GM21423 (cell line): Measurements from ENCODE around the gene NEK8.

Experiments
- ATAC-seq: cut with Tn5 transposase; IDR thresholded peaks from one replicate; pipeline ENCODE4 v1.9.1; 2021; ENCODE audit warnings: mild to moderate bottlenecking, moderate library complexity; ENCODE audit not compliant: unreplicated experiment

Gene NEK8

GRCh38 chr17:28744104-28744971 is 15.8 kb downstream of the NEK8 start:
- ATAC-seq: peak; percentile 22

- no peak for ATAC-seq
These were observed 16.6 kb downstream of the NEK8 start for GRCh38 chr17:28744972-28745785.

GRCh38 chr17:28745786-28746411 is 17.3 kb downstream of the NEK8 start:
- no peak for ATAC-seq

GRCh38 chr17:28746611-28747050 is 18.0 kb downstream of the NEK8 start:
- ATAC-seq: no peak

- no peak for ATAC-seq
These were observed 18.6 kb downstream of the NEK8 start for GRCh38 chr17:28747051-28747691.

GRCh38 chr17:28747801-28748750 is 19.5 kb downstream of the NEK8 start:
- no peak for ATAC-seq

- no peak for ATAC-seq
These were observed 20.4 kb downstream of the NEK8 start for GRCh38 chr17:28748852-28749515.

- no peak for ATAC-seq
These were observed 21.1 kb downstream of the NEK8 start for GRCh38 chr17:28749516-28750177.

- ATAC-seq: peak; percentile 56
These were observed 21.8 kb downstream of the NEK8 start for GRCh38 chr17:28750178-28751047.

GRCh38 chr17:28751600-28752366 is 23.2 kb downstream of the NEK8 start:
- no peak for ATAC-seq

GRCh38 chr17:28755486-28755885 is 26.9 kb downstream of the NEK8 start:
- no peak for ATAC-seq

GRCh38 chr17:28756049-28756804 is 27.6 kb downstream of the NEK8 start:
- ATAC-seq: no peak

- ATAC-seq: no peak
These were observed 30.0 kb downstream of the NEK8 start for GRCh38 chr17:28758411-28759121.

- no peak for ATAC-seq
These were observed 30.8 kb downstream of the NEK8 start for GRCh38 chr17:28759256-28759865.
